NK-92 (cell line): ENCODE results near the gene TRAF3IP1.
"Not testable (repeated sequence)": the region's sequence is repeated elsewhere in the genome, so short reads cannot be mapped to it uniquely, and the experiment has no call there.

ENCODE experiments used
- DNase-seq: peaks from one replicate; lab custom pipeline; 2025; ENCODE audit not compliant: unreplicated experiment; lab: John Stamatoyannopoulos, UW

TRAF3IP1 gene

DNA sequence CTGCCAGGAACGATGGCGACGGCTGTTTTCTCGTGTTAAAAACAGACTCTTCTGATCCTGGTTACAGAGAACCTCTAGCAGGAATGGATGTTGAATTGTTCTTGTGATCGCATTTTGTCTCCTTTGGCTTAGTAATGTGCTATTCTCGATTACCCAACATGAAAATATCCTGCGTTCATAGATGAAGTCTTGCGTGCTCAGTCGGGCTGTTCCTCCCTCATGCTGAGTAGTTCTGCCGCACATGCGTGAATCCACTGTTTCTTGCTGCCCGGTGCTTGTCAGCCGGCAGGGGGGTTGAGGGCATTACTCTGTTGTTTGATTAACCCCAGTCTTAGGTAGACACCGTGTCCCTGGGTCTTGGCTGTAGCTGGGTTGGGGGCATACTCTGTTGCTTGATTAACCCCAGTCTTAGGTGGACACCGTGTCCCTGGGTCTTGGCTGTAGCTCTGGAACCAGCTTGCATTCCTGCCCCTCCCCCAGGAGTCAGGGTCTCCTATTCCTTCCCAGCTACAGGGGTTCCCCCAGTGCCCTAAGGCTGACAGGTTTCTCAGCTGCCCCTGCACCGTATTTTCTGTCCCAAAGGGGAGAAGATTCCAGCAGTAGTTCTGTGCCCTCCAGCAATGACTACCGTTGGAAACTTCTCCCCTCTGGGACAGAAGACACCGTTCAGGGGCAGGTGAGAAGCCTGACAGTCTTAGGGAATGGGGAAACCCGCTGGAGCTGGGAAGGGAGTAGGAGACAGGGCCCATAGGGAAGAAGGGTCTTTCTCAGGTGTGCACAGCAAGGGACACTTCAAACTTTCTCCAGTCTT lies 84.3 kb downstream of the TRAF3IP1 start:
- DNase-seq: no peak

DNA sequence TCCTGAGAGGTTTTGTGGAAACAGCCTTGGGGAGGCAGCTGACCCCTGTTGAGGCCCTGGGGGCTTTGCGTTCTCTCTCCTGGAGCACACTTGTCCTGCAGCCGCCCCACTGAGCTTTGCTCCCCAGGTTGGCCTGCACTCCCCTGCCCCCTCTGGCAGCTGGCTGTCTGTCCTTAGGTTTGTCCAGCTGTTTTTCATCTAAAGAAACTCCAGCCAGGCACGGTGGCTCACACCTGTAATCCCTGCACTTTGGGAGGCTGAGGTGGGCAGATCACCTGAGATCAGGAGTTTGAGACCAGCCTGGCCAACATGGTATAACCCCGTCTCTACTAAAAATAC lies 84.9 kb downstream of the TRAF3IP1 start:
- DNase-seq: not testable (repeated sequence)

DNA sequence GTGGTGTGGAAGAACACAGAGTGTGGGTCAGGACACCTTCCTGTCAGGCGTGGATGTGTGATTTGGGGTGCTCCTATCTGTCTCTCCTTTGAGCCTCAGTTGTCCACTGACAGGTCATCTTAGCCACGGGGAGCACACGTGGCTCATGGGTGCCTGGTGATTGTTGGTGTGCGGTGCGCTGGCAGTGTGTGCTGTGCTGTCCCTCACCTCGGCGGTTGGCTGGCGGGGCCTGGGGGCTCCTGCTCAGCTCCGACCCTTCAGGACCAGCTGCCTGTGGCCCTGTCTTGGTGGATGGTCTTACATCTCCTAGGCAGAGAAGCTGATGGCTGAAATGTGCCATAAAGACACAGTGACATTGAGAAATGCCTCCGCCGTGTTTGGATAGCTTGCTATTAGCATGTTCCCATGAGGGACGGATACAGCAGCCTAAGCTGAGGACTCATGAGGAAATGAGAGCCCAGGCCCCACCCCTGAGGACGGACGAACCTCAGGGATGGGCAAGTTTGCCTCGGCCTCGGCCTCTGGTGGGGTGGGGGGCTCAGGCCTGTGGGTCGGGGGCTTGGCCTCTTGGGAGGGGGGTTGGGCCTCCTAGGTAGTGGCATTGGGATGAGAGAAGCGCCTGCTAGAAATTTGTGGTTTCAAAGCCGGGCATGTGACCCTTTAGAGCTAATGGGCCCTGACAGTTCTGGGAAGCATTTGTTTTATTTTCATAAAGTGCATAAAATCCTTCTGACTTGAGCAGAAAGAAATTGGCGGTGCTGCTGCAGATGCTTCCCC lies 86.1 kb downstream of the TRAF3IP1 start:
- DNase-seq: no peak

DNA sequence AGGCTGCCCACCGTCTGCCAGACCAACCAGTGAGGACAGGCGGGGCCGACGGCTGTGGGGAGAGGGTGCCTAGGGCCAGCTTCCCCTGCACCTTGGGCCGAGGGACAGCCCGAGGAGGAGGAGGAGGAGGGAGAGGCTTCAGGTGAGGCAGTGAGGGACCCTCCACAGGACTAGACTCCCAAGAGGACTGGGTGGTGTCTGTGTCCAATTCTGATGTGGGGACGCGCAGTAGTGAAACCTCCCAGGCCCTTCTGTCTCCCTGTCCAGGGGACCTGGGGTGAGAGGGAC lies 86.6 kb downstream of the TRAF3IP1 start:
- no peak for DNase-seq

DNA sequence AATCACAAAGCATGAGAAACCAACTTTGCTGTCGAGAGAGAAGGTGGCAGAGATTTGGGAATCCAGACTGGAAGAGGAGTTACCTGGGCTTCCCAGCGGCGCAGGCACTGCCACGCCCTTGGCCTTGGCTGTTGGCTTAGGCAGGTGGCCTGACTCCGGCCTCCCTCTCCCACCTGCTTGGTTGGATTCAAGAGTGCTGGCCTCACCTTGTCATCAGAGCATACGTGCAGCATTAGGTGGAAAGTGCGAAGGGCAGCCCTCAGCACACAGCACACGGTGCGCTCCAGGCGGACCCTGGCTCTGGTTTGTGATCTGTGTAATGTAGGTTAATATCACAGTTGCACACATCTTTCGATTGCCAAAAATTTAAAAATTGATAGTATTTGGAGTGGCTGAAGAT lies 87.2 kb downstream of the TRAF3IP1 start:
- no peak for DNase-seq

DNA sequence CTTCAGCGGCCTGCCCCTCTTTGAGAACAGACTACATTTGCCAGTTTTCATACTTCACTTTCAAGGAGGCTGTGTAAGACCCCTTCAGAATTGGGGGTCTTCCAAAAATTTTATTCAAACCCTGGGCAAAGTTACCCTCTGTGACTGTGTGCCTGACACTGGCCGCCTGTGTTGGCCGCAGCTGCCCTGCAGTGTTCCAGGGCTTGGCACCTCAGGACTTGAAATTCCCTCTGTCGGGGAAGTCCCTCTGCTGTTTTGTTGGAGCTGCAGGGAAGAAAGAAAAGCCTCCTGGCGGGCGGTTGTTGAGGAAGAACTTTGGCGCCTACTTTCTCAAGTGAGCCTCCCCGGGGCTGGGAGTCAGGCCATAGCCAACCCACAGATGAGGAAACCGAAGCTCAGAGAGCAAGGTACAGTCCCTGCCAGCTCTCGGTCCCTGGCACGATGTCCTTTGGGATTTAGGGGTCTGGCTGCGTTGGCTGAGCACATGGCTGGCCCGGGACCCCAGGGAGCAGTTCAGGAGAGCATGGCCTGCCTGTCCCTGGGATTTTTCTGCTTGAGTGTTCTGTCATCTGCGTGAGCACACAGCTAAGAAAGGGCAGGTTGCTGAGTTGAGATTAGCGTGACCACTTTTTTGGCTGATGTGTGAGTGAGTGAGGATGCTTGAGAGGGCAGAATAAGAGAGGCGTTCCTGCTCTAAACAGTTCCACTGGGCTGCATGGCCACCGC lies 88.5 kb downstream of the TRAF3IP1 start:
- no peak for DNase-seq

DNA sequence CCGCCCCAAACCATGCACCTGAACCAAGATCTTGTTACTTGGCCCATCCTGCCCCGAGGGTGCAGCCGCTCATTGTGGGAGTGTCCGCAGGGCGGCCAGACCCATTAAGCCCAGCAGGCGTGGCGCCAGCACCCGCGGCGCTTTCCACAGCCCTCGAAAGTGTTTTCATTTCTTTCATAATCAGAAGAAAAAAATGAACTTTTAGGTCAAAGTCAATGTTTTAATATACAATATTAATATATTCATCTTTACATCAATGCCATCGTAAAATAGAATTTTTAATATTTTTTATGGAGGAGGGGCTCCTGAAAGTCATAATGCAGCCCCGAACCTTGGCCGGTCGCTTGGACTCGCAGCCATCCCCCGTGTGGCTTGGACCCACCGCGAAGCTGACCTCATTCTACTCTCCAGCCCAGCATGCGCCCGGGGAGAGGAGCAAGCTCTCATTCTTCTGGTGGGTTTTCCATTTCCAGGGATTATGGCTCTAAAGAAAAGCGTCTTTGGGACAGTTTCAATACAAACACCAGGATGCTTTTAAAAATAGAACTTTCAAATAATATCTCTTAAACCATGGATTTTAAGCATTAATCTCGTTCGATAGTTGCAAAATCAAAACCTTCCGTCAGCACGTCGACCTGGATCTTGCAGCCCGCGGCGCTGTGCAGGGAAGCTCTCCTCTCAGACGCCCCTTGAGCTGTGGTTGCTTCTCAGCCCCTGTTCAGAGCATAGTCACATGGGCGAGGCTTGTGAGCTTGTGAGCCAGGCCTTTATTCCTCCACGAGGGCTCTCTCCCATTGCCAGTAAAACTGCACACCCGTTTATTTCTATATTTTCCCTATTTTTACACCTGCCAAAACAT lies 89.3 kb downstream of the TRAF3IP1 start:
- no peak for DNase-seq

DNA sequence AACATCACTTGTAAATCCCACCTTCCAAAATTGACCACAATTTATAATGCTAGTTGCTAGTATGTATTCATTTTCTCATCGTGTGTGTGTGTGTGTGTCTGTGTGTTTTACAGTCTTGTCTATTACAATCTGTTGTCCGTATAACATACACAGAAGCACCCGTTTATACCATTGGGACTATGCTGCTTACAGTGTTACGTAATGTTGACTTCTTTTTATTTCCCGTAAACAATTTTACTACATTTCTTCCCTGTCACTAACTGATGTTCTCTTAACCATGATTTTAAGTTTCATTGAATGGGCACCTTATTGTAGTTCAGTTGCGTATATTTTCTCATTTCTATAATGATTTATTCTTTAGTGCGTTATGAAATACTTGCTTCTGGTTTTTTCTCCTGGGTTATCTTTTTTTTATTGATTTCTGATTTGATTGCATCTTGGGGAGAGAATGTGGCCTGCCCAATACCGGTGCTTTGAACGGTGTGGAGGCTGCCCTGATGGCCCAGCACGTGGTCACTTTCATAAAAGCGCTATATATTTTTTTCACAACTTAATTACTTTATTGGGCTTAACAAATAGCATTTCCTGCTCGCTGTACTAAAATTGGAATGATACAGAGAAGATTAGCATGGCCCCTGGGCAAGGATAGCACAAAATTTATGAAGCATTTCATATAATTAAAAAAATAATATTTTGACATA lies 91.9 kb downstream of the TRAF3IP1 start:
- DNase-seq: no peak

DNA sequence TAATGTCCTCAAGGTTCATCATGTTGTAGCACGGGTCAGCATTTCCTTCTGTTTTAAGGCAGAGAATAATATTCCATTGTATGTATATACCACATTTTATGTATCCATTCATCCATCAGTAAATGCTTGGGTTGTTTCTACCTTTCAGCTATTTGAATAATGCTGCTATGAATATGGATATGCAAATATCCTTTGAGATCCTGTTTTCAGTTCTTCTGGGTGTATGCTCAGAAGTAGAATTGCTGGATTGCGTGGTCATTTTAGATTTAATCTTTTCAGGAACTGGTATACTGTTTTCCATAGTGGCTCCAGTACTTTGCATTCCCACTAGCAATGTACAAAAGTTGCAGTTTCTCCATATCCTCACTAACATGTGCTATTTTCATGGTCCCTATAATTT lies 93.0 kb downstream of the TRAF3IP1 start:
- no peak for DNase-seq

DNA sequence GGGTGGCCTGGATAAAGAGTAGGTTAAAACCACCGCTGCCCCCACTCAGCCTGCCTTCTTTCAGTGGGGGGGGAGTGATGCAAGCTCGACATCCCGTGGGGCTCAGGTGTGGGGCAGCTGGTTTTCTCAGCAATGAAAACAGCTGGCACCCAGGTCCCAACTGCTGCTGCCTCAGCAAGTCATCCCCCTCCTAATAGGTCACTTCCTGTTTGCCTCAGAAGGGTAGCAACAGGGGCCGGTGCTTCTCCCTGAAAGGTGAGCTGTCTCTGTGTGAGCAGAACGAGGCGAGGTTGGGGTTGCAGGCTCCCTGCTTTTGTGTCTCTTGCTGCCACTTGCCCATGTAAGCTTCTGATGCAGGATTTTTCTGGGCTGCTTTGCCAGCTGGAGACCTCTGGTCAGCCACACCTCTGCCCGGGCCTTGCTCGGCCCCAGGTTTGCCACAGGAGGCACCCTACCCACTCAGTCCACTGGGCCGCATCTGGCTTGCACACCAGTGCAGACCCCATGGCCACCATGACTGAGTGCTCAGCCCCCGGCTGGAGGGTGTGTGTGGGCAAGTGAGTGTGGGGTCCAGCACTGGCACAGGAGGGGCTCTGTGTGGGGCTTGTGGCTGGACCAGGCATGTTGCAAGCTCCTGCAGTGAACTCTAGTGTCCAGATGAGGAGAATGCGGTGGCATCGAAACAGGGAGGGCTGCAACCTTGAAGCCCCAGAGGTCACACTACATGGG lies 94.9 kb downstream of the TRAF3IP1 start:
- no peak for DNase-seq

DNA sequence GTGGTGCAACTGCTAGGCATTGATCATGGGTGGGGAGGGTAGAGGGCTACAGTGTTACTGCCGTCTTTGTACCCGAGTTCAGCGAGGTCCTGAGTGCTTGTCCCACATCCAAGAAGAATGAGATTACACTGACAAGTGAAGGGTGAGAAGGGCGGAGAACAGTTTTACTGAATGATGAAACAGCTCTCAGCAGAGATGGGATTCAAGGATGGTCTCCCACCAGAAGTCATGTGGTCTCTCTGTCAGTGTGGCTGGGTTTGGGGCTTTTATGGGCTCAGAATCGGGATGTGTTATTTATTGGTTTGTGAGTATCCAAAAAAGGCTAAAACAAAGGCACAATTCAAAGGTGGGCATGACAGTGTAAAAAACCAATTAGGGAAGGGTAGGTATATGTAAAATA lies 95.6 kb downstream of the TRAF3IP1 start:
- DNase-seq: no peak

DNA sequence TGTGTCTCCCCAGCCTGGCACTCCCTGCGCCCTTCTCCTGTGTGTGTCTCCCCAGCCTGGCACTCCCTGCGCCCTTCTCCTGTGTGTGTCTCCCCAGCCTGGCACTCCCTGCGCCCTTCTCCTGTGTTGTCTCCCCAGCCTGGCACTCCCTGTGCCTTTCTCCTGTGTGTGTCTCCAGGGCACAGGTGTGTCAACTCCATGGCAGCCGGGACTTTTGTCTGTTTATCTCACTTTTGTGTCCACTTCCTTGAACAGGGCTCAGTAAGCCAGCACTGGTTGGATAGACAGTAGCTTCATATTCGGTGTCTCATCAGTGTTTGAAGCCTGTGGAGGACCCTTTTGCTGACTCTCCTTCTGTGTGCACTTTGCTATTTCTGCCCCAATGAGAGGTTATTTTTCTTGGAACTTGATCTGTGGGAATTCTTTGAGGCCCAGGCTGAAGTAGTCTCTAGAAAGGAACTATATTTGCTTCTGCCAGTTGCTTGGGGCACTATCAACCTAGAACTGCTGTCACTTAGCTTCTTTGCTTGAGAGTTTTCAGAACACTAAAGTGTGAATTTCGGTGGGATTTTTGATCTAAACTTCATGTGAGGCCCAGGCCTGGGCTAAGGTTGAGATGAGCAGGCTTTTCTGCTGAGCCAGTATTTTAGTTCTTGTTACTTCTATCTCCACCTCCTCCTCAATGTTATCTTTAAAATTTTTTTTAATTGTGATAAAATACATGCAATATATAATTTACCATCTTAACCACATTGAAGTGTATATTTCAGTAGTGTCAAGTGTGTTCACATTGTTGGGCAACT lies 98.1 kb downstream of the TRAF3IP1 start:
- DNase-seq: no peak

DNA sequence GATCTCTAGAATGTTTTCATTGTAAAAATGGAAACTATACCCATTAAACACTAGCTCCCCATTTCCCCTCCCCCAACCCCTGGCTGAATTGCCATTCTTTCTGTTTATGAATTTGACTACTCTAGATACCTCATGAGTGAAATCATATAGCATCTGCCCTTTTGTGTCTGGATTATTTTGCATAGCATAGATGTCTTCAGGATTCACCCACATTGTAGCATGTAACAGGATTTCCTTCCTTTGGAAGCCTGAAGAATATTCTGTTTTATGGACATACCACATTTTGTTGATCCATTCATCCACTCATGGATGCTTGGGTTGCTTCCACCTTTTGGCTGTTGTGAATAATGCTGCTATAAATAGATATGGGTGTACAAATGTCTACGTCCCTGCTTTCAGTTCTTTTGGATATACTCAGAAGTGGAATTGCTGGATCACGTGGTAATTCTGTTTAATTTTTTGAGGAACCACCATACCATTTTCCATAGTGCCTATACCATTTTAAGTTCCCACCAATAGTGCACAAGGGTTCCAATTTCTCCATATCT lies 98.8 kb downstream of the TRAF3IP1 start:
- DNase-seq: no peak

DNA sequence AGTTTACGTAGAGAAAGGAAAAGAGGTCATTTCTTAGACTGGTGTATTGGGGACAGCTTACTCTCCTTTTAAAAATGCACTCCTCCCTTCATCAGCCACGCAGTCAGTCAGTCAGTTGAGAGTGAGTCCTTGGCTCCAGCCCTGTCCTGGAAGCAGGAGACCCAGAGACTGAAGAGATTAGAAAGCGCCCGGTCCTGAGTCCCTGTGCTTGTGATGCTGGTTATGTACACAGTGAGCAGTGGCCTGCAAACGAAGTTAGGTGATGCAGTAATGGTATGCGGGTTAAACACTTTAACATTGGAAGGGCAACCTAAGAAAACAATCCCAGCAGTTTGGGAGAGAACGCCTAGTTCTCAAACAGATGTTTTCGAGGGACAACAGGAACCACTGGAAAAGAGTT lies 100.1 kb downstream of the TRAF3IP1 start:
- no peak for DNase-seq

DNA sequence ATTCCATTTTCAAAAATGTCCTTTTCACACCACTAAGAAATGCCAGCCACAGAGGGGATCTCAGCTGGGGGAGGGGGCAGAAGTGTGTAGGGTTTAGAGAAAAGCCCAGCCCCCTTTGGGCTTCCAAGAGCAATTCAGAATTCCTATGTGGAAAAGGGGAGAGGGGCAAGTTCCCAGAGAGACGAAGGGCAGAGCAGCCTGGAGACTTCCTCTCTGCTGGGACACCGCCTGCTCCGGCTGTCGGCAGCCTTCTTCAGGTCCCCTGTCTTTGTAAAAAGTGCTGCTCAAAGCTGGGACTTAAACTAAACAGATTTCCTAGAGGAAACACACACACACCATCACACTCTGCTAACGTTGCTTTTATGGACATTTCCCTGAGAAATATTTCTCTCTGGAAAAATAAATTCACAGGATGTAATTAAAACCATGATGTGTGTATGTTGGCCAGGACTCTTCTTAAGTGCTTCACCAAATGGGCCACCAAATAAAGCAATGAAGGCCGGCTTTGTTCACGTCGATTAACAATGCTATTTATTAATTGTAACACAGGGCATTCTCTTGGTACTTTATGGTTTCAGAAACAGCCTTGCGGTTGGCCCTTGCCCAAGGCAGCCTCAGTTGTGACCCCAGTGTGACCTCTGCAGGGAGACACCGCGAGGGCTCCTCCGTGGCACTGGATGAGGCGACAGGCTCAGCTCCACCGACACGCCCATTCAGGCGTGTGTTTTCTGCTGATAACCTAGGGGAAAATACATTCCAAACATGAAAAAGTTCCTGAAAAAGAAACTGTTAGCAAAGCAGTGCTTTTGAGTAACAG lies 100.8 kb downstream of the TRAF3IP1 start:
- DNase-seq: no peak

DNA sequence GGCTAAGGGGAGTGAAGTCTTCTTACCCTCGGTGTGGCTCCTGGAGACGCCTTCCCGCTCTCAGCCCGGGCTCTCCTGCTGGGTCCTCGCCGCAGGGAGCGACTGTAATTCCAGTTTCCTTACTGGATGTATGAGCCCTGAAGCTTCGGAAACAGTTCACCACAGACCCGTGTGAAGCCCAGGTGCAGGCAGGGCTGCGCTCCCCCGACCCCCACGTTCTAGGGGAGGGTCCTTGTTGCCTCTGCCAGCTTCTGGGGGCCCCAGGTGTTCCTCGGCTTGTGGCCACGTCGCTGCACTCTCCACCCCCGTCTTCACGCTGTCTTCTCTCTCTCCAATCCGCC lies 101.3 kb downstream of the TRAF3IP1 start:
- DNase-seq: no peak

DNA sequence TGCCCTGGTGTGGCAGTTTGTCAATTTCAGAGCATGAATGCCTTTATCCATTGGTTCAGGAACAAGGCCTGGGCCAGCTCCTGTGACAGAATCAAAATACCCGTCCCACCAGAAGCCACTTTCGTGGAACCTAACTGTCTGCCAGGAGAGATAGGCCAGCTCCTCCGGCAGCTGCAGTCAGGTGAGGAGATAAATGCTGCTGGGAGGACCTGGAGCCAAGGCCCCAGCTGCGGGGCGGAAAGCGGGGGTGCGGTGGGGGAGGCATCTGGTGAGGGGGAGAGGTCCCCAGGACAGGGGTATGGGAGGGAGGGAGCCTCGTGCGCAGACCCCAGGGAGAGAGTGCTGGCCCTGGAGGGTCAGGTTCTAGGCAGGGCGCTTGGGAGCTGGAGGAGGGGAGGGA lies 102.0 kb downstream of the TRAF3IP1 start:
- no peak for DNase-seq

DNA sequence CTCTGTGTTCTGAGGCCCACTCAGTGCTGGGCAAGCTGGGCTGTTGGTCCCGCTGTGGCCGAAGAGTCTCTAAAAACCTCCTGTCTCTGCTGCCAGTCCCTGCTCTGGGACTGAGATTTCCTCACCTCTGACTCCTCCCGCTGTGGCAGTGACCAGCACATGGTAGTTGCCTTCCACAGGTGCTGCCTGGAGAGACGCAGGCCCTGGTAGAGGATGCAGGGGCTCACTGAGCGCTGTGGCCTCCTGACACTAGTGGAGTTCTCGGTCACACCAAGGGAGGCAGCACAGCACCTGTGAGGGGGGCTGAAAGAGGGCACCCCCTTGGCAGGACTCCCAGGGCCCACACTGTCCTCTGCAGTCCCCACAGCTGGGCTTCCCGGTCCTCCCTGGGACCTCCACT lies 102.6 kb downstream of the TRAF3IP1 start:
- DNase-seq: no peak
